GM23338 (cell line): ENCODE measurements around the gene LMF2. TPM values are rescaled to one million over a fixed set of nuclear protein-coding genes. Genes with fewer than 3 reads are reported as not detected.

ENCODE experiments used
- ATAC-seq: fragments of 200-7000 bp; cut with Tn5 transposase; 3 replicates; pipeline ENCODE4 v1.9.1; 2020
- DNase-seq: peaks from one replicate; pipeline ENCODE4 v3.0.0-alpha.2; 2015; ENCODE audit warnings: low spot score
- H2AFZ ChIP-seq: fragments of 200-600 bp; sonication (generic); 2 replicates; pipeline ENCODE4 v1.8.0; 2016; ENCODE audit warnings: antibody characterized with exemption, mild to moderate bottlenecking, moderate library complexity
- H3F3A ChIP-seq: fragments of 200-600 bp; sonication (generic); replicated peaks from 2 replicates; pipeline ENCODE4 v1.8.0; 2017; ENCODE audit warnings: antibody characterized with exemption, mixed run types, low read depth
- H3K27ac ChIP-seq: fragments of 200-600 bp; sonication (generic); 2 replicates; pipeline ENCODE4 v1.6.1; 2016; ENCODE audit warnings: low read depth
- H3K27me3 ChIP-seq: fragments of 200-600 bp; sonication (generic); 2 replicates; pipeline ENCODE4 v1.8.0; 2016; ENCODE audit warnings: mild to moderate bottlenecking, mixed run types, moderate library complexity; ENCODE audit not compliant: insufficient read depth
- H3K36me3 ChIP-seq: fragments of 200-600 bp; sonication (generic); 2 replicates; pipeline ENCODE4 v1.8.0; 2016; ENCODE audit warnings: mild to moderate bottlenecking; ENCODE audit not compliant: insufficient read depth
- H3K4me1 ChIP-seq: fragments of 200-600 bp; sonication (generic); 2 replicates; pipeline ENCODE4 v1.8.0; 2016; ENCODE audit warnings: mild to moderate bottlenecking, moderate library complexity; ENCODE audit not compliant: insufficient read depth
- H3K4me2 ChIP-seq: fragments of 200-600 bp; sonication (generic); 2 replicates; pipeline ENCODE4 v1.7.1; 2017; ENCODE audit warnings: mixed run types
- H3K4me3 ChIP-seq: fragments of 200-600 bp; sonication (generic); 2 replicates; pipeline ENCODE4 v1.6.1; 2016; ENCODE audit warnings: mixed run types
- H3K79me2 ChIP-seq: fragments of 200-600 bp; sonication (generic); replicated peaks from 2 replicates; pipeline ENCODE4 v1.8.0; 2017; ENCODE audit warnings: mild to moderate bottlenecking; ENCODE audit not compliant: insufficient read depth
- H3K9me2 ChIP-seq: fragments of 200-600 bp; sonication (generic); 2 replicates; pipeline ENCODE4 v1.8.0; 2017; ENCODE audit not compliant: insufficient read depth
- H4K20me1 ChIP-seq: fragments of 200-600 bp; sonication (generic); replicated peaks from 2 replicates; pipeline ENCODE4 v1.8.0; 2017; ENCODE audit warnings: mild to moderate bottlenecking; ENCODE audit not compliant: insufficient read depth
- H3K27ac Mint-ChIP-seq: 2 replicates; pipeline ENCODE4 v1.8.0; 2020; ENCODE audit warnings: inconsistent platforms, mild to moderate bottlenecking, moderate library complexity, mixed read lengths
- H3K27me3 Mint-ChIP-seq: 3 replicates; pipeline ENCODE4 v1.8.0; 2022; ENCODE audit warnings: low read depth, mild to moderate bottlenecking, moderate library complexity, mixed read lengths, inconsistent platforms; ENCODE audit not compliant: insufficient read depth, poor library complexity
- H3K36me3 Mint-ChIP-seq: 3 replicates; pipeline ENCODE4 v1.8.0; 2021; ENCODE audit warnings: low read depth, mild to moderate bottlenecking, inconsistent platforms, moderate library complexity, mixed read lengths
- H3K4me1 Mint-ChIP-seq: 3 replicates; pipeline ENCODE4 v1.8.0; 2020; ENCODE audit warnings: mild to moderate bottlenecking, inconsistent platforms, mixed read lengths
- H3K4me3 Mint-ChIP-seq: 3 replicates; pipeline ENCODE4 v1.8.0; 2021; ENCODE audit warnings: moderate library complexity, mild to moderate bottlenecking, inconsistent platforms, mixed read lengths
- H3K9me3 Mint-ChIP-seq: 3 replicates; pipeline ENCODE4 v1.8.0; 2020; ENCODE audit warnings: moderate library complexity, mild to moderate bottlenecking, inconsistent platforms, mixed read lengths
- CREB1 ChIP-seq: fragments of 250-450 bp; sonication (Bioruptor Pico); IDR thresholded peaks from 2 replicates; pipeline ENCODE4 v1.5.0; 2020; ENCODE audit warnings: low read depth, mild to moderate bottlenecking, moderate library complexity
- CTCF ChIP-seq, 2 experiments: fragments of 200-600 bp in 1 of 2; sonication (generic) in 1 of 2; conservative IDR thresholded peaks; 2 replicates each; pipeline versions ENCODE4 v1.5.1 to v1.6.1; 2016 to 2017; ENCODE audit warnings: antibody characterized with exemption in 2 of 2, low read depth in 2 of 2, mild to moderate bottlenecking in 2 of 2, moderate library complexity in 1 of 2
- ETS1 ChIP-seq: IDR thresholded peaks from 2 replicates; pipeline ENCODE4 v1.6.1; 2016; ENCODE audit warnings: antibody characterized with exemption
- EZH2phosphoT487 ChIP-seq: fragments of 200-600 bp; sonication (generic); IDR thresholded peaks from one replicate; pipeline ENCODE4 v1.8.1; 2018; ENCODE audit warnings: antibody characterized with exemption; ENCODE audit not compliant: unreplicated experiment
- JUNB ChIP-seq: IDR thresholded peaks from one replicate; pipeline ENCODE4 v1.6.1; 2016; ENCODE audit warnings: antibody characterized with exemption; ENCODE audit not compliant: unreplicated experiment
- NANOG ChIP-seq: IDR thresholded peaks from 2 replicates; pipeline ENCODE4 v1.6.1; 2016; ENCODE audit warnings: antibody characterized with exemption, borderline replicate concordance
- REST ChIP-seq: IDR thresholded peaks from one replicate; pipeline ENCODE4 v1.6.1; 2018; ENCODE audit warnings: antibody characterized with exemption; ENCODE audit not compliant: unreplicated experiment
- STAT1 ChIP-seq: IDR thresholded peaks from one replicate; pipeline ENCODE4 v1.6.1; 2016; ENCODE audit warnings: antibody characterized with exemption; ENCODE audit not compliant: unreplicated experiment
- ZNF114 ChIP-seq: fragments of 250-450 bp; sonication (Bioruptor Pico); IDR thresholded peaks from 2 replicates; pipeline ENCODE4 v1.5.0; 2020; ENCODE audit warnings: mild to moderate bottlenecking, moderate library complexity
- ZNF331 ChIP-seq: fragments of 250-450 bp; sonication (Bioruptor Pico); IDR thresholded peaks from 2 replicates; pipeline ENCODE4 v1.5.0; 2020; ENCODE audit warnings: low read depth, mild to moderate bottlenecking, moderate library complexity
- polyA plus RNA-seq: library from polyadenylated mRNA; unstranded; fragments of >200 nt; fragmentation: Nextera tagmentation; extraction: Ambion mirVana; gene quantifications from 2 replicates; pipeline ENCODE4 v1.2.1, GENCODE V29; 2016
- total RNA-seq: library from RNA; depleted of rRNA; stranded (reverse); fragments of >200 nt; shearing (Covaris generic); gene quantifications from 2 replicates; pipeline ENCODE4 v1.2.3, GENCODE V29; 2014

Gene LMF2
- total and polyA plus RNA-seq, 2 experiments from 2014 or later, result 15.6 to 36.3 TPM

GRCh38 chr22:50525858-50526107 is 18.3 kb upstream of the LMF2 start:
- Histone ChIP-seq H3K9me2 (no peaks in the 10 kb centered on the region), H3K4me3 (peak overlapping the region; percentile 84), H3K4me1 (no peaks in the 10 kb centered on the region; the same call in 1 of the 2 replicates), H3K4me2 (peak overlapping the region; percentile 94), H2AFZ (no peak overlapping the region), H3K27ac (no peak overlapping the region), H3K36me3 (no peaks in the 10 kb centered on the region), H3K79me2 (no peaks in the 10 kb centered on the region), H3K27me3 (peaks cover 42% of the 10 kb centered on the region), H4K20me1 (no peaks in the 10 kb centered on the region; the same call in 1 of the 2 replicates), H3F3A (peaks cover 4% of the 10 kb centered on the region)
- peak overlapping the region; percentile 89 for H3K4me3 Mint-ChIP-seq
- peaks cover 4% of the 10 kb centered on the region; the same call in 2 of the 3 replicates for H3K9me3 Mint-ChIP-seq
- peaks cover 9% of the 10 kb centered on the region for H3K36me3 Mint-ChIP-seq
- TF ChIP-seq ZNF331, result no peak
- TF ChIP-seq ETS1, result 0 out of 2 replicates have a peak, but pooled peaks have one; percentile 11
- peaks cover 44% of the 10 kb centered on the region for H3K27me3 Mint-ChIP-seq
- peaks cover 11% of the 10 kb centered on the region for H3K4me1 Mint-ChIP-seq
- DNase-seq (no peak), ATAC-seq (peak; percentile 25)
- no peak overlapping the region for H3K27ac Mint-ChIP-seq

- H3K4me2 ChIP-seq, result peak within 1 kb of the TSS; percentile 94
- H3K4me1 ChIP-seq, result no peaks in the 10 kb centered on the region; the same call in 1 of the 2 replicates
- H3K27ac ChIP-seq, result no peak within 1 kb of the TSS
- no peaks in the 10 kb centered on the region for H3K79me2 ChIP-seq
- peaks cover 9% of the 10 kb centered on the region for H3K36me3 Mint-ChIP-seq
- H2AFZ ChIP-seq, result peak within 1 kb of the TSS; percentile 14; the same call in 1 of the 2 replicates
- H3F3A ChIP-seq, result peaks cover 4% of the 10 kb centered on the region
- H3K4me3 ChIP-seq, result peak within 1 kb of the TSS; percentile 84
- H3K9me2 ChIP-seq, result no peaks in the 10 kb centered on the region
- H4K20me1 ChIP-seq, result no peaks in the 10 kb centered on the region; the same call in 1 of the 2 replicates
- H3K36me3 ChIP-seq, result no peaks in the 10 kb centered on the region
- DNase-seq (peak; percentile 97), ATAC-seq (peak; percentile 57)
- H3K27ac Mint-ChIP-seq, result peak within 1 kb of the TSS; percentile 78
- peaks cover 37% of the 10 kb centered on the region for H3K27me3 ChIP-seq
- H3K9me3 Mint-ChIP-seq, result peaks cover 4% of the 10 kb centered on the region; the same call in 2 of the 3 replicates
- H3K4me1 Mint-ChIP-seq, result peaks cover 11% of the 10 kb centered on the region
- peaks cover 39% of the 10 kb centered on the region for H3K27me3 Mint-ChIP-seq
- H3K4me3 Mint-ChIP-seq, result peak within 1 kb of the TSS; percentile 89
- TF ChIP-seq STAT1 (no peak), CREB1 (CRISPR knock-in tag) (peak; percentile 28; the same call in 1 of the 2 replicates), NANOG (no peak), JUNB (no peak), CTCF (conservative IDR thresholded peaks at IDR 0.05; ENCODE audit: low read depth in 2 of 2) (peak; percentile 38 to 52), ZNF114 (CRISPR knock-in tag) (no peak), EZH2phosphoT487 (no peak), REST (no peak), ETS1 (0 out of 2 replicates have a peak, but pooled peaks have one; percentile 6)
Observed at GRCh38 chr22:50525104-50525857, 17.8 kb upstream of the LMF2 start, which contains the start of gene SCO2. Gene SCO2, minus strand, starts transcription at chr22:50525598. Its CDS starts 1,187 bp downstream, at chr22:50524411.
